SH-SY5Y (cell line): ENCODE data around the gene CD244.

Source experiments
- GATA2 ChIP-seq: IDR thresholded peaks from 2 replicates; pipeline ENCODE4 v1.6.1; 2011; ENCODE audit warnings: mild to moderate bottlenecking, low read depth, low read length
- GATA3 ChIP-seq: IDR thresholded peaks from 2 replicates; pipeline ENCODE4 v1.6.1; 2011; ENCODE audit warnings: low read depth, mild to moderate bottlenecking, low read length, moderate library complexity

GRCh38 chr1:160866001-160866694, 3.5 kb upstream of the CD244 start:
- TF ChIP-seq GATA2 (no peak), GATA3 (no peak)
